GDM1 (cell line): ENCODE results near the gene P3H3.
"Not testable (repeated sequence)": the region's sequence is repeated elsewhere in the genome, so short reads cannot be mapped to it uniquely, and the experiment has no call there.

Experiments used
- DNase-seq: peaks from one replicate; lab custom pipeline; 2025; lab: John Stamatoyannopoulos, UW

The P3H3 gene

DNA sequence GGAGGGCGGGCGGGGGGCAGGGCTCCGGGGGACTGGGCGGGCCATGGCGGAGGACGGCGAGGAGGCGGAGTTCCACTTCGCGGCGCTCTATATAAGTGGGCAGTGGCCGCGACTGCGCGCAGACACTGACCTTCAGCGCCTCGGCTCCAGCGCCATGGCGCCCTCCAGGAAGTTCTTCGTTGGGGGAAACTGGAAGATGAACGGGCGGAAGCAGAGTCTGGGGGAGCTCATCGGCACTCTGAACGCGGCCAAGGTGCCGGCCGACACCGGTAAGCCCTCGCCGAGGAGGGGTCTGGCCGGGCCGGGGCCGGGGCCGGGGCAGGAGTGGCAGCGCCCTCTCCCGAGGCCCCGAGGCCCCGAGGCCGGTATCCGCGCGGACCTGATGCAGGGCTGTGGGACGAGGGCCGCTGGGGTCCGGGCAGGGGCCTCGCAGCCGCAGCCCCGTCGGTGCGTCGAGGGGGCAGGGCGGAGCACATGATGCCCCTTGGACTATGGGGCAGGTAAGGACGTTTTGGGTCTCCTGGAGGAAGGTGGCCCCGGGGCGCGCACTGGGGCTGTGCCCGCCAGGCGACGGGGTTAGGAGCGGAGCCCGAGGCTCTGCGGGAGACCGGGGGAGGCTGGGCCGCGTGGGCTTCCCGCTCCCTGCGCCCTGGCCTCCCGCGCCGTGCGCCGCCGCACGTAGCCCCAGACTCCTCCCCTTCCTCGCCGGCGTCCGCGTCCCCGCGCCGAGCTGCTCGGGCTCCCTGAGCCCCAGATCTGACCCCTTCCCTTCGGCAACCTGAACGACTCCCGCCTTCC is 39.4 kb downstream of the P3H3 start, which contains the start of gene TPI1:
Gene TPI1, plus strand, starts transcription at position 119 of the 798 bp plus-strand sequence. Its CDS starts 36 bp downstream, at position 155.
- peak; percentile 67 for DNase-seq

- no peak for DNase-seq
Observed at GRCh38 chr12:6868211-6869048, 40.2 kb downstream of the P3H3 start.

DNA sequence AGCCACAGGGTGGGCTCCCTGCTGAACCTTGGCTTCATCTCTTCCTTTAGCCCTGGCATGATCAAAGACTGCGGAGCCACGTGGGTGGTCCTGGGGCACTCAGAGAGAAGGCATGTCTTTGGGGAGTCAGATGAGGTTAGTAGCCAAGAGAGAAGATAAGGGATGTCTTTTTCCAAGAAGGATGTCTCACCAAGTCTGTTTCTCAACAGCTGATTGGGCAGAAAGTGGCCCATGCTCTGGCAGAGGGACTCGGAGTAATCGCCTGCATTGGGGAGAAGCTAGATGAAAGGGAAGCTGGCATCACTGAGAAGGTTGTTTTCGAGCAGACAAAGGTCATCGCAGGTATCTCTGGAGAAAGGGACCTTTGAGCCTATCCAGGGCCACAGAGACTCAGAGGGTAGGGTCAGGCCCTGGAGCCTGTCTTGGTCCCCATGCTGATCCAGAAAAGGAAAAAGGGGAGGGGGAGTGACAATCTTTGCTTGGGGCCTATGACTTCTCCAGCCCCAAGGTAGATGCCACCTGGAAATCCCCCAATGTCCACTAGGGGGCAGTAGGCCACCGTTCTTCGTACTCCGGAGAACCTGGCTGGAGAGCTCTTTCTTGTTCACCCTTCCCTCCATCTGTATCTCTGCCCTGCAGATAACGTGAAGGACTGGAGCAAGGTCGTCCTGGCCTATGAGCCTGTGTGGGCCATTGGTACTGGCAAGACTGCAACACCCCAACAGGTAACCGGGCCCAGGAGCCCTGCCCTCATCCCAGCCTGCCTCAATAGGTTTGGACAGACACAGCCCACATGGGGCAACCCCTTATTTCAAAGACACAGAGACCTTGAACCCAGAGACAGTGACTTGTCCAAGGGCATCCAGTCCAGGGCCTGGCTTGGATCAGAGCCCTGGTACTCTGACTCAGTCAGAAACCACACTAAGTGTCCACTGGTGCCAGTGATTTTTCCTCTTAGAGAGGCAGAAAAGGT is 41.1 kb downstream of the P3H3 start:
- DNase-seq, result peak; percentile 58

DNA sequence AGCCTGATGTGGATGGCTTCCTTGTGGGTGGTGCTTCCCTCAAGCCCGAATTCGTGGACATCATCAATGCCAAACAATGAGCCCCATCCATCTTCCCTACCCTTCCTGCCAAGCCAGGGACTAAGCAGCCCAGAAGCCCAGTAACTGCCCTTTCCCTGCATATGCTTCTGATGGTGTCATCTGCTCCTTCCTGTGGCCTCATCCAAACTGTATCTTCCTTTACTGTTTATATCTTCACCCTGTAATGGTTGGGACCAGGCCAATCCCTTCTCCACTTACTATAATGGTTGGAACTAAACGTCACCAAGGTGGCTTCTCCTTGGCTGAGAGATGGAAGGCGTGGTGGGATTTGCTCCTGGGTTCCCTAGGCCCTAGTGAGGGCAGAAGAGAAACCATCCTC is 42.1 kb downstream of the P3H3 start:
- not testable (repeated sequence) for DNase-seq

- DNase-seq, result no peak
Observed at GRCh38 chr12:6871052-6871957, 43.1 kb downstream of the P3H3 start.

DNA sequence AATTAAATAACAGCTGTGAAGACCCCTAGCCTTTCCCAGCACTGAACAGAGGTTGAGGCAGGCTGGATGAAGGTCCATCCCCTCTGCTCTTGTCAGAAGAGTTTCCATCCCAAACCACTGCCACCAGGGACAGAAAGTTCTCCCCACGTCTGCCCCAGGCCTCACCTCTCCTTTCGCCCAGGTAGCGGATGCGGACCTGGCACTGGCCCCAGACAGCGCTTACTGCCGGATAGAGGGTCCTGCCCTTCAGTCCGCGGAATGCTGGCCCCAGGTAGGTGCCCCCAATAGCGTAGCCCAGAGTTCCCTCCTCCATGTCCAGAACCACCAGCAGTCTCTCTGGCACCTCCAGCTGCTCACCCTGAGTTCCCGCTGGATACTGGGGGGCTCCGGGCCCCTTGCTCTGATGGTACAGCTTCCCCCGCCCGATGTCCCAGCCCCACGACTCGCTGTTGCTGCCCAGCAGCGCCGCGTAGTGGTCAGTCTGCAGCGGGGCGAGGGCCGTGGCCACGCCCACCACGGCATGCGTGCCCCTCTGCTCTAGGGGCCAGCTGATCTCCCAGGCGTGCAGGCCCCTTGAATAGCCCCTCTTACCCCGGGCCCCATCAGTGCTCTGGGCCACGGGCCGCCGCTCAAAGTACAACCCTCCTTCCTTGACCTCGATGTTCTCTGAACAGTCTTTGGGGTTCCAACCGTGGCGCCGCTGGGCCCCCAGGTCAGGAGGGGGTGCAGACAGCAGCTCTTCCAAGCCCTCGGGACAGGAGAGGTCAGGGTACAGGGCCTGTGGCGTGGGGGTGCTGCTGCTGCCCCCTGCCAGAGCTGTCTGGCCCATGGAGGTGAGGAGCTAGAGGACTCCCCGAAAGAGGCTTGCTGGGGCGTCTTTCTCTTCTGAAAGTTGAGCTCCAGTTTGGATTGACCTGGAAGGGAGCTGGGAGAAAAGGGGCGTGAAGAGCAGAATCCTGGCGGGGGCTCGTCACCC is 44.2 kb downstream of the P3H3 start:
- peak; percentile 65 for DNase-seq

DNA sequence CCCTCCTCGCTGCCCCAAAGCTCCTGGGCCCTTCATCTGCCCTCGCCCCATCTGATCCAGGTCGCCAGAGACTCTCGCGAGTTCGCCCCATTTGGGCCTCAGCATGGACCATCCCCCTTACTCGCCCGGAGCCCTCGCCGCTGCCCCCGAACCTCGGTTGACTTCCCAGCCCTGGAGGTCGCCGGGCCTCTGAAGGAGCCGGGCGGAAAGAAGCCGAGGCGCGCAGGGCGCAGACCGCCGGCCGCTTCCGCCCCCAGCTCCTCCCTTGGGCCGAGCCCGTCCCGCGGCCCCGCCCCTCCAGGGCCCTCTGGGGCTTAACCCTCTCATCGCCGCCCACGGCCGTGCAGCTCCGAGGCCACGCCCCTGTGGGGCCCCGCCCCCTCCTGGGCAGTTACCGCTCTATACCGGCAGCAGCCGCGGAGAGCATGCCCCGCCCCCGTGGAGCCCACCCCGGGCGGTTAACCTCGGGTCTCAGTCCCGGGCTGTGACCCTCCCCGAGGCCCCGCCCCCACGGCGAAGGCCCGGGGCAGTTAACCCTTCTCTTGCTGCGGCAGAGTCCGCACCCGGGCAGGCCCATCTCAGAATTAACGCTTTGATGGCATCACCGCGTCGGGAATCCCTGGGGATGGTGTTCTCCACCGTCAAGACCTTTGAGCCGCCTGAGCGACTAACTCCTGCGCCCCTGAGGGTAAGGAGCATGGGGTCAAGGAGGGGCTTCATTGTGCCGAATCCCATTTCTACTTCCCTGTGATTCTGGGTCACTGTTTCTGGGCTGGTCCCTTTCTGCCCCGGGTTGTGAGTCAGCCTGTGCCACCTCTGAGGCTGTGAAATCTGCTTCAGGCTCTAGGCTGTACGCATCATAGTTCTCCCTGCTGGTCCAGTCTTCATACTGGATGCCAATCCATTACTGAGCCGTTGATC is 45.1 kb downstream of the P3H3 start, which contains the start of gene SPSB2:
Gene SPSB2, minus strand, starts transcription at position 210 of the 921 bp plus-strand sequence. CDS start 402 bp downstream, outside the sequence.
- DNase-seq, result peak; percentile 99

DNA sequence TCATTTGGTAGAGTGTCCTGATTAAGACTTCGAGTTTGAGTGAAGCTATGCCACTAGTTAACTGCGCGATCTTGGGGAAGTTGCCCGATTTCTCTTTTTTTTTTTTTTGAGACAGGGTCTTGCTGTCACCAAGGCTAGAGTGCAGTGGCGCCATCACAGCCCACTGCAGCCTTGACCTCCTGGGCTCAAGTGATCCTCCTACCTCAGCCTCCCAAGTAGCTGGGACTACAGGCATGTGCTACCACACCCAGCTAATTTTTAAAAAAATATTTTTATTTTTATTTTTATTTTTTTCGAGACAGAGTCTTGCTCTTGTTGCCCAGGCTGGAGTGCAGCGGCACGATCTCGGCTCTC is 45.8 kb downstream of the P3H3 start:
- DNase-seq, result not testable (repeated sequence)

DNA sequence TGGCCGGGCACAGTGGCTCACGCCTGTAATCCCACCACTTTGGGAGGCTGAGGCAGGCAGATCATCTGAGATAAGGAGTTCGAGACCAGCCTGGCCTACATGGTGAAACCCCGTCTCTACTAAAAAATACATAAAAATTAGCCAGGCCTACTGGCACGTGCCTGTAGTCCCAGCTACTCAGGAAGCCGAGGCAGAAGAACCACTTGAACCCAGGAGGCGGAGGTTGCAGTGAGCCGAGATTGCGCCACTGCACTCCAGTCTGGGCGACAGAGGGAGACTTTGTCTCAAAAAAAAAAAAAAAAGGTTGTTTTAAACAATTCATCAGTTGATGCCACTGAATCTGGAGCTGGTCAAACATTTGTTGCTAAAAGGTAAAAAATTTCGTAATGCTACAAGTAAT is 51.6 kb downstream of the P3H3 start:
- DNase-seq, result not testable (repeated sequence)

- no peak for DNase-seq
Observed at GRCh38 chr12:6883252-6883651, 55.0 kb downstream of the P3H3 start.

- DNase-seq, result no peak
Observed at GRCh38 chr12:6883683-6884082, 55.5 kb downstream of the P3H3 start.

- no peak for DNase-seq
Observed at GRCh38 chr12:6884539-6884938, 56.3 kb downstream of the P3H3 start.

DNA sequence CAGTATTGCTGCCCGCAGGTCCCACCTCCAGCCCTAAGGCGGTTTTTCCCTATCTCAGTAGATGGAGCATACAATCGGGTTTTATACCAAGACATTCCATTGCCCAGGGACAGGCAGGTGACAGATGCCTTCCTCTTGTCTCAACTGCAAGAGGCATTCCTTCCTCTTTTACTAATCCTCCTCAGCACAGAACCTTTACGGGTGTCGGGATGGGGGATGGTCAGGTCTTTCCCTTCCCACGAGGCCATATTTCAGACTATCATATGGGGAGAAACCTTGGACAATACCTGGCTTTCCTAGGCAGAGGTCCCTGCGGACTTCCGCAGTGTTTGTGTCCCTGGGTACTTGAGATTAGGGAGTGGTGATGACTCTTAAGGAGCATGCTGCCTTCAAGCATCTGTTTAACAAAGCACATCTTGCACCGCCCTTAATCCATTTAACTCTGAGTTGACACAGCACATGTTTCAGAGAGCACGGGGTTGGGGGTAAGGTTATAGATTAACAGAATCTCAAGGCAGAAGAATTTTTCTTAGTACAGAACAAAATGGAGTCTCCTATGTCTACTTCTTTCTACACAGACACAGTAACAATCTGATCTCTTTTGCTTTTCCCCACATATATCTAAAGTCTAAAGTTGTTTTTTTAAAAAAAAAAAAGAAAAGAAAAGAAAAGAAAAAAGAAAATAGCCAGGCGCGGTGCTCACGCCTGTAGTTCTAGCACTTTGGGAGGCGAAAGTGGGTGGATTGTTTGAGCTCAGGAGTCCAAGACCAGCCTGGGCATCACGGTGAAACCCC is 58.2 kb downstream of the P3H3 start:
- DNase-seq, result not testable (repeated sequence)

DNA sequence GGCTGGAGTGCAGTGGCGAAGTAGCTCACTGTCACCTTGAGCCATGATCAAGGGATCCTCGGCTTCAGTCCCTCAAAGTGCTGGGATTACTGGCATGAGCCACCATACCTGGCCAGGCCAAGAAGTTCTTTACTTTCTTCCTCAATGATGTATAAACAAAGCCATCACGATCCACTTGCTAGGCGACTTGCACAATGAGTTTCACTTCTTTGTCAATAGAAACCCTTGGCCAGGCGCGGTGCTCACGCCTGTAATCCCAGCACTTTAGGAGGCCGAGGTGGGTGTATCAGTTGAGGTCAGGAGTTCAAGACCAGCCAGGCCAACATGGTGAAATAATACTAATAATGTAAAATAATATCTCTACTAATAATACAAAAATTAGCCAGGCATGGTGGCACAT is 59.3 kb downstream of the P3H3 start:
- DNase-seq, result no peak

DNA sequence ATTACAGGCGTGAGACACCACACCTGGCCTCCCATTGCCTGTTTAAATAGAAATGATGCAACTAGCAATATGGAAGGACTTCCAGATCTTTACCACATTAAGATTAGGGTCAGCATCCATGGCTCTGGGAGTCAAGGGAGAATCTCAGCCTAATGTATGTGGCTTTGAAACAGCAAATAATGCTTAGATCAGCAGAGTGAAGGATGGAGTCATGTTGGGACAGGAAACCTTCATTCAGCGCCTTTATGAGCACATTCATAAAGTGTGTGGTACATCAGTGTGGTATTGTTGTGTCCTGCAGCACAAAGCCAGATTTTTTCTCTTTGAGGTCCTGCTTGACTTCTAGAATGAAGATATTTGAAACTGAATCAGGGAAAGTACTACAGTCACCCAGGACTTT is 60.2 kb downstream of the P3H3 start:
- no peak for DNase-seq

DNA sequence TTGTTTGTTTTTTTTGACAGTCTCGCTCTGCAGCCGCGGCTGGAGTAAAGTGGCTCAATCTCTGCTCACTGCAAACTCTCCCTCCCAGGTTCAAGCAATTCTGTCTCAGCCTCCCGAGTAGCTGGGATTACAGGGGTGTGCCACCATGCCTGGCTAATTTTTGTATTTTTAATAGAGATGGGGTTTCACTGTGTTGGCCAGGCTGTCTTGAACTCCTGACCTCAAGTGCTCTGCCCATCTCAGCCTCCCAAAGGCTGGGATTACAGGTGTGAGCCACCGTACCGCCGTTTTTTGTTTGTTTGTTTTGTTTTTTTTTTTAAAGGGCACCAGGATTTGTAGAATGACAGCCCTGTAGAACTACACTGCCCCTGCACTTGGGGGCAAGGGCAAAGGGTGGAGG is 60.6 kb downstream of the P3H3 start:
- not testable (repeated sequence) for DNase-seq
